ENCODE results near the gene ZNF232.
A peak's percentile ranks its signal among the peaks of the same experiment; 100 is the strongest.
"Not testable (repeated sequence)": the region's sequence is repeated elsewhere in the genome, so short reads cannot be mapped to it uniquely, and the experiment has no call there.

The ZNF232 gene

GRCh38 chr17:5092218-5093010, 19.3 kb downstream of the ZNF232 start:
- DNase-seq: no peak

GRCh38 chr17:5080591-5080990, 31.1 kb downstream of the ZNF232 start:
- DNase-seq: no peak

GRCh38 chr17:5078106-5079028, 33.3 kb downstream of the ZNF232 start, which contains the start of gene ZFP3:
TSS of gene ZFP3 (plus strand) at chr17:5078467. CDS start at chr17:5091505, 13,038 bp downstream.
- DNase-seq: peak; percentile 84

DNA sequence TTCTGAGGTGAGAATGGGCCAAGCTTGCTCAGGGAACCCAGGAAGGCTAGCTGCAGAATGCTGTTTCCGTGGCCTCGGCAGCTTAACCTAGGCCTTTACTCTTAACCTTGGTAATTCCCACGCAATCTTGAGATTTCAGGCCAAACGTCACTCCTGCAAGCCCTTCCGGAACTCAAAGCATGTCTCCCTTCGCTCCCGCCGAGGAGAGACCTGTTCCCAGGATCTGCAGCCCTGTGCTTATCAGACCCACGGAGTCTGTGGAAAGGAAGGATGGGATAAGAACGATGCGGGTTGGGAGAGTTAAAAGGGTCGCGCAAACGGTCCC, 33.9 kb downstream of the ZNF232 start:
- no peak for DNase-seq

DNA sequence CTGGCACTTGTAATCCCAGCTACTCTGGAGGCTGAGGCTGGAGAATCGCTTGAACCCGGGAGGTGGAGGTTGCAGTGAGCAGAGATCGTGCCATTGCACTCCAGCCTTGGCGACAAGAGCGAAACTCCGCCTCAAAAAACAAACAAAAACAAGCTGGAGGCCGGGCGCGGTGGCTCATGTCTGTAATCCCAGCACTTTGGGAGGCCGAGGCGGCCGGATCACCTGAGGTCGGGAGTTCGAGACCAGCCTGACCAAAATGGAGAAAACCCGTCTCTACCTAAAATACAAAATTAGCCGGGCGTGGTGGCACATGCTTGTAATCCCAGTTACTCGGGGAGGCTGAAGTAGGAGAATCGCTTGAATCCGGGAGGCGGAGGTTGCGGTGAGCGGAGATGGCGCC, 34.4 kb downstream of the ZNF232 start:
- not testable (repeated sequence) for DNase-seq

DNA sequence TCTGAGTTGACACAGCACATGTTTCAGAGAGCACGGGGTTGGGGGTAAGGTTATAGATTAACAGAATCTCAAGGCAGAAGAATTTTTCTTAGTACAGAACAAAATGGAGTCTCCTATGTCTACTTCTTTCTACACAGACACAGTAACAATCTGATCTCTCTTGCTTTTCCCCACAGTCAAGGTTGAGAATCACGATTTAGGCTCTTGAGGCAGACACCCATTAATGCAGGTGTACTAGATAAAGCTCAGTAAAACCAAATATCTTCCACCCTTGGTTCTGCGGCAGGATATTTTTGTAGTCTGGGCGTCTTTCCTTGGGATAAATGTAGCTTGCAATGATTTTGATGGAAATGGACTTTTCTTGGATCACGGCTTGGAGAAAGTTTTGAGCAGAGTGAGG, 36.2 kb downstream of the ZNF232 start:
- DNase-seq: not testable (repeated sequence)

DNA sequence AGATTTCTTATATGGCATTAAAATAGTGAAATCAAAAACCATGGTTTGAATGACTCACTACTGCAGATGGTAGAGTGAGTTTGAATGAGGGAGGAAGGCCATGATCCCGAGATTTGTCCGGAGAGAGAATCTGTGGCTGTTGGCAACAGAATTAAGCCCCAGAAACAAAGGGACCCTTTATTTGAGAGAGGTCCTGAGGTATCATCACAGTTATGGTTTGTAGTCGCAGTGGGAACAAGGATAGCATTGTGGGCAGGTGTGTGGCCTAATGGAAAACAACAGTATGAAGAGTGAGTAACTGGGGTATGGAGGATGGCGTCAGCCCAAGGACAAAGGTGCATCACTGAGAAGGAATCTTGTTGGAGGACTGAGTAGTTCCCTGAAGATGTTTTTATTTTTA, 42.0 kb downstream of the ZNF232 start:
- no peak for DNase-seq

DNA sequence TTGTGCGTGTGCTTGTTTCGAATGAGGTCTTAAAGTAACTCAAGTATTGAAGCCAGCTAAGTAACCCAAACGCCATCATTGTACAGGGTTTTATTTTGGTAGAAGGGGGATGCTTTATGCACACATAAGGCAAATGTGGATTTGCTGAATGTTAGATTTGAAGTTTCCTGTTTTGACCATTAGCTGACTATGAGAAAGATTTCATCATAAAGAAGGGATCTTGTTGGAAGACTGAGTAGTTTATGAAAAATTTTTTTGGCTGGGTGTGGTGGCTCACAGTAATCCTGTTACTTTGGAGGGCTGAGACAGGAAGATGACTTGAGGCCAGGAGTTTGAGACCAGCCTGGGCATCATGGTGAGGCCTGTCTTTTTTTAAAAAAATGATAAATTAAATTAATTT, 43.4 kb downstream of the ZNF232 start:
- DNase-seq: no peak

DNA sequence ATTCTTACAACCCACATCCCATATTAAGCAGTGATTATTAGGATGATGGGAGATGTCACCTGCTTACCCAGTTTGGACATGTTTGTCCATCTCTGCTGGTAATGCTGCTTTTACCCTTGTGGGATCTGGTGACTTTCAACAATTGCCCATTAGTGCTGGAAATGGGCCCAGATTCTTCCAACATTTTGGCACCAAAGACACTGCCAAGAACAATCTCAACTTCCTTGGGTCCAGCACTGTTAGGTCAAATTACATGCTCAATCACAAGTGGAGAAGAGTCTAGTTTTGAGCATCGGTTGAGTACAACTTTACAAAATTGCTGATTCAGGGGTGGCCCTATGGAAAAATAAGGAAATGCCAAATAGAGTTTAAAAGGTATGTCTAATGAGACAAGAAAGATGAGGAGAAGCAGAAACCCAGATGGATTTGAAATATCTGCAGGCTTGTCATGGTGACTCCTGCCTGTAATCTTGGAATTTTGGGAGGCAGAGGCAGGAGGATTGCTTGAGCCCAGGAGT, 46.4 kb downstream of the ZNF232 start:
- no peak for DNase-seq

Data from hematopoietic multipotent progenitor cell treated with erythropoietin and hydrocortisone succinate and interleukin-3 and kit ligand, for 4 days (in vitro differentiated cells).